Epithelial cell of proximal tubule (primary cell): ENCODE measurements around the gene INTS1. TPM values are rescaled to one million over a fixed set of nuclear protein-coding genes. Genes with fewer than 3 reads are reported as not detected.

Source experiments
- DNase-seq: peaks from one replicate; pipeline ENCODE4 v3.0.0-alpha.2; 2011; ENCODE audit warnings: low read depth
- H3K4me3 ChIP-seq: 2 replicates; pipeline ENCODE4 v1.5.1; 2011; ENCODE audit warnings: low read depth, mild to moderate bottlenecking, low read length
- total RNA-seq: library from RNA; depleted of rRNA; stranded (reverse); fragments of >200 nt; gene quantifications from 2 replicates; pipeline ENCODE4 v1.2.3, GENCODE V29; 2015
- TF ChIP-seq, protein P1 (sequence below): conservative IDR thresholded peaks from 2 replicates; pipeline ENCODE4 v1.5.1; 2012; ENCODE audit warnings: low read depth, mild to moderate bottlenecking, low read length

The INTS1 gene
- total RNA-seq, 1 donor from 2014 or later, result 88.2 TPM

DNA sequence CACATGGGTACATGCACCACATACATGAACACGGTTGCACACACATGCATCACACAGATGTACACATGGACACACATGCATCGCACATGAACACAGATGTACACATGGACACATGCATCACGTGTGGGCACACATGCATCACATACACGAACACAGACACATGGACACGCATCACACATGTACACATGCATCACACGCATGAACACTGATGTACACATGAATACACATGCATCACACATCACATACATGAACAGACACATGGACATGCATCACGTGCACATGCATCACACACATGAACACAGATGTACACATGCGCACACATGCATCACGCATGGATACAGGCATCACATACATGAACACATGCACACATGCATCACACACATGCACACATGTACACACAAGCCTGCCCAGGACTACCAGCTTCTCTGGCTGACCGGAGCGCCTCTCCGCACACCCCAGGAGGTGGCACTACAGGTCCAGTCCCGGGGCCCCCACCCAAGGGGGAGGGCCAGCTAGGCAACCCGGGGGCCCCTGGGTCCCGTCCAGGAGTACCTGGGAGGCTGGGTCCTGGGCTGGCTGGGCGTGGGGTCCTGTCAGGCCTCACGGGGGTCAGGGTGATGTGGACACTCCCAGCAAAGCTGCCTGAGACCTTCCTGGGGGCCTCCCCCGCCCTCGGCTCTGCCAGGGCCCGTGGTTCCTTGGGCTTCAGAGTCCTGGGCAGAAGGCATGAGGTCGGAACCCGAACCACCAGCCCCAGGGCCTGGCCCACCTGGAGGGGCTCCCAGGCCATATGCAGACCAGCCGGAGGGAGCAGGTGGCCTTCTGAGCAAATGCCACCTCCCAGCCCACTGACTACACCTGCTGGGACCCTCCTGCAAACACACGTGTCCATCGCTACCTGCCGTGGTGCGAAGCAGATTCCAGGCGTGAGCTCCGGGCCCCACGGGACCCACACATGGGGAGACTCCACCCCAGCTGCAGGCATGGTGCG, 64.5 kb downstream of the INTS1 start:
- no peak overlapping the region for H3K4me3 ChIP-seq
- TF ChIP-seq, protein P1, sequence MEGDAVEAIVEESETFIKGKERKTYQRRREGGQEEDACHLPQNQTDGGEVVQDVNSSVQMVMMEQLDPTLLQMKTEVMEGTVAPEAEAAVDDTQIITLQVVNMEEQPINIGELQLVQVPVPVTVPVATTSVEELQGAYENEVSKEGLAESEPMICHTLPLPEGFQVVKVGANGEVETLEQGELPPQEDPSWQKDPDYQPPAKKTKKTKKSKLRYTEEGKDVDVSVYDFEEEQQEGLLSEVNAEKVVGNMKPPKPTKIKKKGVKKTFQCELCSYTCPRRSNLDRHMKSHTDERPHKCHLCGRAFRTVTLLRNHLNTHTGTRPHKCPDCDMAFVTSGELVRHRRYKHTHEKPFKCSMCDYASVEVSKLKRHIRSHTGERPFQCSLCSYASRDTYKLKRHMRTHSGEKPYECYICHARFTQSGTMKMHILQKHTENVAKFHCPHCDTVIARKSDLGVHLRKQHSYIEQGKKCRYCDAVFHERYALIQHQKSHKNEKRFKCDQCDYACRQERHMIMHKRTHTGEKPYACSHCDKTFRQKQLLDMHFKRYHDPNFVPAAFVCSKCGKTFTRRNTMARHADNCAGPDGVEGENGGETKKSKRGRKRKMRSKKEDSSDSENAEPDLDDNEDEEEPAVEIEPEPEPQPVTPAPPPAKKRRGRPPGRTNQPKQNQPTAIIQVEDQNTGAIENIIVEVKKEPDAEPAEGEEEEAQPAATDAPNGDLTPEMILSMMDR, result no peak

GRCh38 chr7:1438821-1439220, 65.4 kb downstream of the INTS1 start:
- no peak overlapping the region for H3K4me3 ChIP-seq
- no peak for DNase-seq
- TF ChIP-seq, protein P1, result no peak

More for the DNA sequence above, 64.5 kb downstream of the INTS1 start:
- DNase-seq, result no peak

- TF ChIP-seq, protein P1, result no peak
- DNase-seq, result no peak
- no peak overlapping the region for H3K4me3 ChIP-seq
These were observed 66.0 kb downstream of the INTS1 start for GRCh38 chr7:1438208-1438607.

DNA sequence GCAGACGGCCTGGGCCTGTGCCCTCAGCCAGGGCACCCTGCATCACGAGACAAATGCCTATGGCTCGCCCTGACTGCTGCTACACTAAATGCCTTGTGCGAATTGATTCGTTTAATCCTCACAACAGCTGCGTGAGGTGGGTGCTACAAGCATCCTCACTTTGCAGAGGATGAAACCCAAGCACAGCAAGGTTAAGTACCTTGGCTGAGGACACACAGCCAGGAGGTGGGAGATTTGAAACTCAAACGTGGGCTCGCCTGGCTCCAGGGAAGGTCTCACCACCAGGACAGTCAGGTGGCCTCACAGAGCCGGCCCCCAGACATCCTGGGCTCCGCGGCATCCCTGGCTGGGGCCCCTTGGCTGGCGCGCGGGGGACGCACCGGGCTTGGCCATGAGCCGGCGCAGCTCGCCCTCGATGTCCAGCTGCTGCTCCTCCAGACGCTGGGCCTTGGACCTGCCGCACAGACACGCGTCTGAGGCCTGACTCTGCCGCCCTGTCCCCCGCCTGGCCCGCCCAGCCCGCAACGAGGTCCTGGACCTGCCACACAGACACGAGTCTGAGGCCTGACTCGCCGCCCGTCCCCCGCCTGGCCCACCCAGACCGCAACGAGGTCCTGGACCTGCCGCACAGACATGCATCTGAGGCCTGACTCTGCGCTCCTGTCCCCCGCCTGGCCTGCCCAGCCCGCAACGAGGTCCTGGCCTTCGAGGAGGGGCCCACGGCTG, 66.9 kb downstream of the INTS1 start:
- H3K4me3 ChIP-seq, result no peak overlapping the region
- TF ChIP-seq, protein P1, result no peak
- DNase-seq, result no peak

GRCh38 chr7:1436608-1437007, 67.6 kb downstream of the INTS1 start:
- TF ChIP-seq, protein P1, result no peak
- no peak overlapping the region for H3K4me3 ChIP-seq
- DNase-seq, result no peak

DNA sequence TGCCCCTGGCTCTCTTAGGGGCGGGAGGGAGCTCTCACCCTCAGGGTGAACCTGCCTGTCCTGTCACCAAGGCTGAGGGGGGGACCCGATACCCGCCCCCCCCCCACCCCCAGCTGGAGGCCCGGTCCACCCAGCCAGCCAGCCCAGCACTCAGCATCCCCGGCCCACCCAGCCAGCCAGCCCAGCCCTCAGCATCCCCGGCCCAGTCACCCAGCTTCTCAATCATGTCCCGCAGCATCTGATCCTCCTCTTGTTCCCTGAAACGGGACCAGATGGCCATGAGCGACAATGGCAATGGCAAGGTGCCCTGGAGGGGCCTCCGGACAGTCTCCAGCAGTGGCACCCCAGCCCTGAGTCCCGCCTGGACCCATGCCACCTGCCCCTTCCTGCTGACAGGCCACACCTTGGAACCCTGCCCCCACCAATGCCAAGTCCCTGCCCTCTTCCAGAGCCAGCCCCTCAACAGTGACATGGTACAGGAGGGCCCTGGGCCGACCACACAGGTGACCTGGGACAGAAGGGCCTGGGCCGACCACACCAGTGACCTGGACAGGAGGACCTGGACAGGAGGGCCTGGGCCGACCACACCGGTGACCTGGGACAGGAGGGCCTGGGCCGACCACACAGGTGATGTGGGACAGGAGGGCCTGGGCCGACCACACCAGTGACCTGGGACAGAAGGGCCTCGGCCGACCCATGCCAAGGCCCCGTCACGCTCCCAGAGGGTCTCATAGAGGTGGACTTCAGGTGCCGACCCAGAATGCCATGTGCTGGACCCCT, 69.1 kb downstream of the INTS1 start:
- no peak for DNase-seq
- TF ChIP-seq, protein P1, result no peak
- no peak overlapping the region for H3K4me3 ChIP-seq
